GM13976 (cell line): ENCODE data around the gene SCARF1.
"Not testable (repeated sequence)": the region's sequence is repeated elsewhere in the genome, so short reads cannot be mapped to it uniquely, and the experiment has no call there.

ENCODE experiments used
- DNase-seq: peaks from one replicate; pipeline ENCODE4 v3.0.0; 2012; ENCODE audit warnings: low spot score
- in situ Hi-C: fragments of 300-500 bp; cut with MboI; formaldehyde crosslinking; loops from one replicate; pipeline ENCODE4 v1.12.0; 2022; ENCODE audit warnings: low sequenced_read_pairs, mixed read lengths, inconsistent platforms; ENCODE audit not compliant: unreplicated experiment
- TF ChIP-seq, protein P1 (sequence below): IDR thresholded peaks from 2 replicates; pipeline ENCODE4 v1.5.1; 2012; ENCODE audit warnings: borderline replicate concordance, mild to moderate bottlenecking; ENCODE audit not compliant: insufficient read depth; ENCODE audit errors: extremely low read depth, missing control alignments, control extremely low read depth

Gene SCARF1

GRCh38 chr17:1683459-1683858, 37.9 kb upstream of the SCARF1 start:
- in situ Hi-C loops, result no loop called here
- TF ChIP-seq, protein P1, sequence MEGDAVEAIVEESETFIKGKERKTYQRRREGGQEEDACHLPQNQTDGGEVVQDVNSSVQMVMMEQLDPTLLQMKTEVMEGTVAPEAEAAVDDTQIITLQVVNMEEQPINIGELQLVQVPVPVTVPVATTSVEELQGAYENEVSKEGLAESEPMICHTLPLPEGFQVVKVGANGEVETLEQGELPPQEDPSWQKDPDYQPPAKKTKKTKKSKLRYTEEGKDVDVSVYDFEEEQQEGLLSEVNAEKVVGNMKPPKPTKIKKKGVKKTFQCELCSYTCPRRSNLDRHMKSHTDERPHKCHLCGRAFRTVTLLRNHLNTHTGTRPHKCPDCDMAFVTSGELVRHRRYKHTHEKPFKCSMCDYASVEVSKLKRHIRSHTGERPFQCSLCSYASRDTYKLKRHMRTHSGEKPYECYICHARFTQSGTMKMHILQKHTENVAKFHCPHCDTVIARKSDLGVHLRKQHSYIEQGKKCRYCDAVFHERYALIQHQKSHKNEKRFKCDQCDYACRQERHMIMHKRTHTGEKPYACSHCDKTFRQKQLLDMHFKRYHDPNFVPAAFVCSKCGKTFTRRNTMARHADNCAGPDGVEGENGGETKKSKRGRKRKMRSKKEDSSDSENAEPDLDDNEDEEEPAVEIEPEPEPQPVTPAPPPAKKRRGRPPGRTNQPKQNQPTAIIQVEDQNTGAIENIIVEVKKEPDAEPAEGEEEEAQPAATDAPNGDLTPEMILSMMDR, result no peak
- DNase-seq, result no peak

DNA sequence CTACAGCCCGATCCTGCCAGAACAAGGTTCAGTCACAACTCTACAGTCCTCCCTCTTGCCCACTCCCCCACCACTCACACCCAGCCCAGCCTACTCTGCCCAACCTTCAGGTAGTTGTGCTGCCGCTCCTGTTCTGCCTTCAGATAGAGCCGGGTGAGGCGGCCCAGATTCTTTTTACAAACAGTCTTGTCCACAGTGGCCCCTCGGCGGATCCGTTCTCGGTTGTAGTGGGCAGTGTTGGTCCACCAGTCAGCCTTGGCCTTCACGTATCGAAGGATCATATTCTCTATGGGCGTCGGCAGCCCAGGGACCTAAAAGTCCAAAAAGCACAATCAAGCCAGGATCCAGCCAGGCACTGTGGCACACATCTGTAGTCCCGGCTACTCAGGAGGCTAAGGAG, 30.9 kb upstream of the SCARF1 start:
- TF ChIP-seq, protein P1, result no peak
- DNase-seq, result no peak
- in situ Hi-C loops, result no loop called here

DNA sequence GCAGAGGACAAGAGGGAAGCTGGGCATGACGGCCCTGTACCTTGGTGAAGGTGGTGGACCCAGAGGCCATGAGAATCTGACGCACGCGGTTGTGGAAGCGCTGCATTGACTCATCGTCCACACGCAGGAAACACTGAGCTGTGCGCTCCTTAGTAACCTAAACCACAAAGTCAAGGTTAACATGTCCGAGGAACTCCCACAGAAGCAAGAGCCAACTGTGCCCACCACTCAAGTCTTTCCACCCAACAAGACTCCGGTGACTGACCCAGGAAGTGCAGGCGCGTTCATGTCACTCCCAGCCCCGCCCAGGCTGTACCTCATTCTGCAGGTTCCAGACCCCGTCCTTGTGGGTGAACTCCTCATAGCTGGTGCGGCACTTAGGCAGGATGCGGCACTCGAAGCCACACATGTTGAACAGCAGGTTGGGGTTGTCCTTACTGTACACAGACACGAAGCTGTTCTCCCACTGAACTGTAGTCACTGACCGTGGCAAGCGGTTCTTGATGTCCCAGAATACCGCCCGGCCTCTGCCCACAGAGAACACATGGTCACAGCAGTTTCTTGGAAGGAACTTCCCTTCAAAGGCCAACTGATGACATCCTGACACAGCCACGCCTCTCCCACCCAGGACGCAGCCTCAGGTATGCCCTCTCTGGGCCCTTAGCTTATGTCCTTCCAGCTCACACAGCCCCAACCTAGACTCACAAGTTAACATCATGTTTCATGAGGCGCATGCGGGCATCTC, 27.7 kb upstream of the SCARF1 start:
- TF ChIP-seq, protein P1, result no peak
- in situ Hi-C loops, result no loop called here
- no peak for DNase-seq

GRCh38 chr17:1663934-1664333, 18.4 kb upstream of the SCARF1 start:
- in situ Hi-C loops, DNase-seq: not testable (repeated sequence)

GRCh38 chr17:1661045-1661444, 15.5 kb upstream of the SCARF1 start:
- TF ChIP-seq, protein P1, result no peak
- no peak for DNase-seq
- in situ Hi-C loops, result no loop called here

- TF ChIP-seq, protein P1, result no peak
- no peak for DNase-seq
- in situ Hi-C loops, result no loop called here
Measured at GRCh38 chr17:1658100-1658499, 12.6 kb upstream of the SCARF1 start.

DNA sequence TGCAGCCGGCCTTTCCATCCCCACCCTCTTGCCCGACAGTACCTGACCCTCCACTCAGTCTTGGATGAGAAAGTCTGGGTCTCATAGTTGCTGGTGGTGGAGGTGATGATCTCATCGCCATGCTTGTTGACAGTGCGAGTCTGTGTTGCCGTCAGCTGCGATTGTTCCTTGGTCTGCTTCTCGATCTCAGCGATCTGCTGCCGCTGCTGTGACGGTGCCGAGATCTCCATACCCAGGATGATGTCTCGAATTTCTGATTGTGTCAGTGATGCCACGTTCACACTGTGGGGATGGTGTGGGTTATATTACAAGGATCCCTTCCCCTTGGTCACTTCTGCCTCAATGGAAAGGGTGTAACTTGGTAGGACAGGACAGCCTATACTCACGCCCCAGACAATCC, 8.2 kb upstream of the SCARF1 start:
- TF ChIP-seq, protein P1, result no peak
- in situ Hi-C loops, result no loop called here
- DNase-seq, result no peak

- DNase-seq, in situ Hi-C loops: not testable (repeated sequence)
Measured at GRCh38 chr17:1652794-1653193, 7.3 kb upstream of the SCARF1 start.
